Right lobe of liver (tissue), 6 donors: ENCODE data around the gene C9orf57. TPM values are rescaled to one million over a fixed set of nuclear protein-coding genes. Genes with fewer than 3 reads are reported as not detected.
"Not testable (repeated sequence)": the region's sequence is repeated elsewhere in the genome, so short reads cannot be mapped to it uniquely, and the experiment has no call there.

Experiments
- ATAC-seq, 4 donors: fragments of 200-7000 bp; cut with Tn5 transposase; one replicate each; pipeline ENCODE4 v1.9.1; 2020; ENCODE audit warnings: mild to moderate bottlenecking in 4 of 4, moderate library complexity in 4 of 4
- DNase-seq, 3 donors: peaks; one replicate each; pipeline ENCODE4 v3.0.0-alpha.2; 2020
- H3K27ac ChIP-seq, 3 donors: fragments of 200-600 bp; one replicate each; pipeline ENCODE4 v1.8.0; 2022
- H3K27me3 ChIP-seq, 2 donors: fragments of 200-600 bp; one replicate each; pipeline ENCODE4 v1.8.0; 2022
- H3K36me3 ChIP-seq, 4 donors: fragments of 200-600 bp; sonication (generic) in 1 of 4; one replicate each; pipeline versions ENCODE4 v1.5.1 to v1.8.0; 2017 to 2022; ENCODE audit warnings: control low read depth in 1 of 4
- H3K4me1 ChIP-seq, 4 donors: fragments of 200-600 bp; sonication (generic) in 1 of 4; one replicate each; pipeline versions ENCODE4 v1.5.1 to v1.8.0; 2017 to 2022; ENCODE audit warnings: control low read depth in 1 of 4
- H3K4me3 ChIP-seq, 3 donors: fragments of 200-600 bp; one replicate each; pipeline ENCODE4 v1.8.0; 2022
- H3K9me3 ChIP-seq, 4 donors: fragments of 200-600 bp; sonication (generic) in 1 of 4; one replicate each; pipeline versions ENCODE4 v1.5.1 to v1.8.0; 2017 to 2022; ENCODE audit warnings: control low read depth in 1 of 4
- POLR2A ChIP-seq: fragments of 450-650 bp; IDR thresholded peaks from one replicate; pipeline ENCODE4 v1.6.1; 2017; ENCODE audit warnings: antibody characterized with exemption, mild to moderate bottlenecking
- WGBS: methylation state at CpG from one replicate; pipeline ENCODE4 v1.1.6; 2018; ENCODE audit warnings: low coverage, low lambda C conversion rate; ENCODE audit not compliant: insufficient coverage; ENCODE audit errors: missing lambda C conversion rate; 5-methylcytosine and 5-hydroxymethylcytosine counted together
- intact Hi-C, 2 donors: fragments of 100-400 bp; cut with DNase I; formaldehyde crosslinking; loops; one replicate each; pipeline versions ENCODE4 v1.11.2 to v1.14.1; 2022
- total RNA-seq, 6 experiments: library from RNA; depleted of rRNA in 2 of 6; stranded (reverse); fragments of >200 nt in 2 of 6; fragmentation: NEBNext Ultra II Directional in 3 of 6; extraction: Animal tissue kit (Norgen Biotek cat#: 25700) in 3 of 6; gene quantifications; one replicate each; pipeline versions ENCODE4 v1.1.0 to v1.2.4, GENCODE V29; 2016 to 2023
- TF ChIP-seq, protein P1 (sequence below), 4 donors: fragments of 200-600 bp in 3 of 4; fragments of 450-650 bp in 1 of 4; IDR thresholded peaks; one replicate each; pipeline versions ENCODE4 v1.5.1 to v1.8.0; 2016 to 2022; ENCODE audit warnings: antibody characterized with exemption in 4 of 4, mild to moderate bottlenecking in 2 of 4
- donor health status: DM: no; HTN: yes; CAD: no.
- donor health status: DM: no; HTN: no; CAD: no.
- donor health status: DM: no; HTN: no; CAD: no.
- donor health status: DM: no; HTN: yes; CAD: no.
- donor health status: DM: no; HTN: yes; CAD: no.

The C9orf57 gene
- total RNA-seq, 6 experiments from 2014 or later = not detected

DNA sequence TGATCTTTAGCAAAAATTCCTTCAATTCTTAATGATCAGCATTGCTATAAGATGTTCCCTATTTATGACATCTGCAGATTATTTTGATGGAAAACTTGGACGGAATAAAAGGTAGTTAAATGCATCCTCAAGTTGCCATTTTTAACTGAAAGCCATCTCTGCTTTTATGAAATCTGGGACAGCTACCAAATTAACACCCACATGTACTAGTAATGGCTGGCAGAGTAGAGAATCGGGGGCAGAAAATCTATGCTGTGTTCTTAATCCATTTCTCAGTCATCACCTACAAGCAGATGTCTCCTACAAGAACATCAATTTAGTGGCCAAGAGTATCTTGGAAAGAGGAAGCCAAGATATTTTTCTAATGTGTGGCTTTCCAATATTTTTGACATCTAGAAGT lies 22.1 kb upstream of the C9orf57 start:
- intact Hi-C loops = no loop called here
- Histone ChIP-seq H3K27me3 (no peaks in the 10 kb centered on the region), H3K27ac (no peak overlapping the region), H3K9me3 (no peaks in the 10 kb centered on the region), H3K36me3 (no peaks in the 10 kb centered on the region), H3K4me1 (no peaks in the 10 kb centered on the region), H3K4me3 (no peak overlapping the region)
- TF ChIP-seq, protein P1, sequence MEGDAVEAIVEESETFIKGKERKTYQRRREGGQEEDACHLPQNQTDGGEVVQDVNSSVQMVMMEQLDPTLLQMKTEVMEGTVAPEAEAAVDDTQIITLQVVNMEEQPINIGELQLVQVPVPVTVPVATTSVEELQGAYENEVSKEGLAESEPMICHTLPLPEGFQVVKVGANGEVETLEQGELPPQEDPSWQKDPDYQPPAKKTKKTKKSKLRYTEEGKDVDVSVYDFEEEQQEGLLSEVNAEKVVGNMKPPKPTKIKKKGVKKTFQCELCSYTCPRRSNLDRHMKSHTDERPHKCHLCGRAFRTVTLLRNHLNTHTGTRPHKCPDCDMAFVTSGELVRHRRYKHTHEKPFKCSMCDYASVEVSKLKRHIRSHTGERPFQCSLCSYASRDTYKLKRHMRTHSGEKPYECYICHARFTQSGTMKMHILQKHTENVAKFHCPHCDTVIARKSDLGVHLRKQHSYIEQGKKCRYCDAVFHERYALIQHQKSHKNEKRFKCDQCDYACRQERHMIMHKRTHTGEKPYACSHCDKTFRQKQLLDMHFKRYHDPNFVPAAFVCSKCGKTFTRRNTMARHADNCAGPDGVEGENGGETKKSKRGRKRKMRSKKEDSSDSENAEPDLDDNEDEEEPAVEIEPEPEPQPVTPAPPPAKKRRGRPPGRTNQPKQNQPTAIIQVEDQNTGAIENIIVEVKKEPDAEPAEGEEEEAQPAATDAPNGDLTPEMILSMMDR (IDR thresholded peaks at IDR 0.05) = no peak
- TF ChIP-seq POLR2A = no peak
- DNase-seq (no peak), ATAC-seq (no peak)
- 76% methylated on average over 2 of the region's 2 CpGs for WGBS

DNA sequence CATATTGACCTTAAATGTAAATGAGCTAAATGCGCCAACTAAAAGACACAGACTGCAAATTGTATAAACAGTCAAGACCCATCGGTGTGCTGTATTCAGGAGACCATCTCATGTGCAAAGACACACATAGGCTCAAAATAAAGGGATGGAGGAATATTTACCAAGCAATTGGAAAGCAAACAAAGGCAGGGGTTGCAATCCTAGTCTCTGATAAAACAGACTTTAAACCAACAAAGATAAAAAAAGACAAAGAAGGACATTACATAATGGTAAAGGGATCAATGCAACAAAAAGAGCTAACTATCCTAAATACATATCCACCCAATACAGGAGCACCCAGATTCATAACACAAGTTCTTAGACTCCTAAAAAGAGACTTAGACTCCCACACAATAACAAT lies 14.3 kb upstream of the C9orf57 start:
- not testable (repeated sequence) for ATAC-seq, DNase-seq

DNA sequence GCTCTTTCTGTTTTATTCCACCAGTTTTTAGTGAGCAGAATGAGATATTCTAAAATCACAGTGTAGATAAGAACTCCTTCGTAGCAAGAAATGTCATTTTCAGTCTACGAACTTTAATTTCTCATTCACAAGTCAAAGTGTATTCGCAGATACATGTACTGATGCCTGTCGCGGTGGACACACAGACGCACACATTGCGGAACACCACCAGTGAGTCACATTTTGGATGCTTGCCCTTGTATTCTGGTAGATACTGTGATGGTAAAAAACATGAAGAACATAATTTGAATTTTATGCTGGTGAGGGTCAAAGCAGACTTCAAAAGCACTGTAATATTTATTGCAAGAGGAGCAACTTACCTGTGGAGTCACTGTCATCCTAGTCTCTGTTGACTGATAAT lies 4.7 kb upstream of the C9orf57 start:
- no peaks in the 10 kb centered on the region for H3K36me3 ChIP-seq
- H3K9me3 ChIP-seq = no peaks in the 10 kb centered on the region
- H3K27me3 ChIP-seq = no peaks in the 10 kb centered on the region
- no peak for TF ChIP-seq POLR2A
- TF ChIP-seq, protein P1 (IDR thresholded peaks at IDR 0.05) = no peak
- DNase-seq (no peak), ATAC-seq (no peak)
- no peak overlapping the region for H3K27ac ChIP-seq
- intact Hi-C loops = no loop called here
- no peak overlapping the region for H3K4me3 ChIP-seq
- 73% methylated on average over 7 of the region's 7 CpGs for WGBS
- no peaks in the 10 kb centered on the region for H3K4me1 ChIP-seq

More for the DNA sequence above, 14.3 kb upstream of the C9orf57 start:
- H3K4me3 ChIP-seq, H3K27me3 ChIP-seq, intact Hi-C loops, H3K27ac ChIP-seq, H3K9me3 ChIP-seq, H3K4me1 ChIP-seq, H3K36me3 ChIP-seq: not testable (repeated sequence)
- 58% methylated on average over 2 of the region's 2 CpGs for WGBS

DNA sequence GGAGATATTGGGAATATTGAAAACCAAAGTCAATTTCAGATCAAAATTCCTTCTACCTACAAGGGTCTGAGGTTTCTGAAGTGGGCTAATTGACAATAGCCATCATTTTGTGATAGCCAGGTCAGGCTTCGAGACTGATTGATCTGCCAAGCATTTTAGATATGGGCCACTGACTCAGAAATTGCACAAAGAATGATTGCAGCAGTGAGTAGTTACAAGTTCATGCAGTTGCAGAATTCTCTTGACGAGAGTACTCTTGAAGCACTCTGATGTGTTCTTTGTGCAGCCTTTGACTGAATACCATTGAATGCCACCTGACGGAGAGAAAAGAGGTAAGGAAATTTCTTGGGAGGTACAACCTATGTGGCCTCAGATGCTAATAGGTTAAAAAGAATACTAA lies 8.3 kb downstream of the C9orf57 start:
- Histone ChIP-seq H3K4me3 (no peak overlapping the region), H3K36me3 (no peaks in the 10 kb centered on the region), H3K4me1 (peaks cover 0 to 2% (median 0%) of the 10 kb centered on the region in 4 donors), H3K9me3 (no peaks in the 10 kb centered on the region), H3K27ac (no peak overlapping the region), H3K27me3 (no peaks in the 10 kb centered on the region)
- no peak for TF ChIP-seq POLR2A
- TF ChIP-seq, protein P1 (IDR thresholded peaks at IDR 0.05) = no peak
- intact Hi-C loops = no loop called here
- ATAC-seq (peak in 1 of 4 donors; percentile 56), DNase-seq (no peak)
- 78% methylated on average over 2 of the region's 3 CpGs for WGBS

DNA sequence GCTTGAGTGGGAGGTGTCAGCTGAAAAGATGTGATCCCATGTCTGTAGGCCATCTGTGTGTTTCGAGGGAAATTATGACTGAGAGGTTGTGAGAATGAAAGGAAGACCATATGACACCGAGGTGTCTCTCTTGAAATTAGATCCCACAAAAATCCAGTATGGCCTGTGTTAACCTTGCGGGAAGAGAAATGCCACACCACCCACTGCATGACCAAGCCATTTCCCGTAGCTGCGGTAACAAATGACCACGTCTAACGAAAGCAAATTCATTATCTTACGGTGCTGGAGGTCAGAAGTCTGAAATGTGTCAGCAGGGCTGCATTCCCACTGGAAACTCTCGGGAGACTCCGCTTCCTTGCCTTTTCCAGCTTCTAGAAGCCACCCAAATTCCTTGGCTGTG lies 11.6 kb downstream of the C9orf57 start:
- Histone ChIP-seq H3K36me3 (no peaks in the 10 kb centered on the region), H3K27me3 (no peaks in the 10 kb centered on the region), H3K4me1 (peaks cover 2 to 14% (median 6%) of the 10 kb centered on the region in 4 donors), H3K9me3 (no peaks in the 10 kb centered on the region), H3K27ac (no peak overlapping the region), H3K4me3 (no peak overlapping the region)
- DNase-seq = no peak
- intact Hi-C loops = no loop called here
- TF ChIP-seq POLR2A = no peak
- TF ChIP-seq, protein P1 (IDR thresholded peaks at IDR 0.05) = no peak
- 79% methylated on average over 9 of the region's 10 CpGs for WGBS
- ATAC-seq = no peak
